Right renal cortex interstitium (tissue), 3 donors: Measurements from ENCODE around the gene NPW. TPM values are rescaled to one million over a fixed set of nuclear protein-coding genes. Genes with fewer than 3 reads are reported as not detected.
A peak's percentile ranks its signal among the peaks of the same experiment; 100 is the strongest.

Experiments used
- DNase-seq, 3 donors: peaks; one replicate each; pipeline ENCODE4 v3.0.0-alpha.2; 2013; ENCODE audit warnings: low read depth in 3 of 3, low spot score in 2 of 3
- polyA plus RNA-seq, 3 donors: library from polyadenylated mRNA; unstranded; fragments of 120-200 nt; gene quantifications; one replicate each; pipeline ENCODE4 v1.2.1, GENCODE V29; 2013; ENCODE audit not compliant: insufficient read length in 3 of 3

NPW gene
- 1 to 10 TPM; 1.7 to 6.0 (median 3.9) TPM for polyA plus RNA-seq

- DNase-seq = no peak
Measured at GRCh38 chr16:2019518-2019920, at the start of gene NPW. Gene NPW (plus strand): TSS chr16:2019785.

- DNase-seq = peak in 2 of 3 donors; percentile 83 to 86
Measured at GRCh38 chr16:1971796-1972489, 47.6 kb upstream of the NPW start, which contains the start of gene TBL3. Gene TBL3 (plus strand): TSS chr16:1972053. CDS start chr16:1972165, 112 bp downstream.

GRCh38 chr16:1972490-1972877 lies 47.1 kb upstream of the NPW start:
- no peak for DNase-seq

- no peak for DNase-seq
Measured at GRCh38 chr16:1973461-1974156, 46.0 kb upstream of the NPW start.

DNA sequence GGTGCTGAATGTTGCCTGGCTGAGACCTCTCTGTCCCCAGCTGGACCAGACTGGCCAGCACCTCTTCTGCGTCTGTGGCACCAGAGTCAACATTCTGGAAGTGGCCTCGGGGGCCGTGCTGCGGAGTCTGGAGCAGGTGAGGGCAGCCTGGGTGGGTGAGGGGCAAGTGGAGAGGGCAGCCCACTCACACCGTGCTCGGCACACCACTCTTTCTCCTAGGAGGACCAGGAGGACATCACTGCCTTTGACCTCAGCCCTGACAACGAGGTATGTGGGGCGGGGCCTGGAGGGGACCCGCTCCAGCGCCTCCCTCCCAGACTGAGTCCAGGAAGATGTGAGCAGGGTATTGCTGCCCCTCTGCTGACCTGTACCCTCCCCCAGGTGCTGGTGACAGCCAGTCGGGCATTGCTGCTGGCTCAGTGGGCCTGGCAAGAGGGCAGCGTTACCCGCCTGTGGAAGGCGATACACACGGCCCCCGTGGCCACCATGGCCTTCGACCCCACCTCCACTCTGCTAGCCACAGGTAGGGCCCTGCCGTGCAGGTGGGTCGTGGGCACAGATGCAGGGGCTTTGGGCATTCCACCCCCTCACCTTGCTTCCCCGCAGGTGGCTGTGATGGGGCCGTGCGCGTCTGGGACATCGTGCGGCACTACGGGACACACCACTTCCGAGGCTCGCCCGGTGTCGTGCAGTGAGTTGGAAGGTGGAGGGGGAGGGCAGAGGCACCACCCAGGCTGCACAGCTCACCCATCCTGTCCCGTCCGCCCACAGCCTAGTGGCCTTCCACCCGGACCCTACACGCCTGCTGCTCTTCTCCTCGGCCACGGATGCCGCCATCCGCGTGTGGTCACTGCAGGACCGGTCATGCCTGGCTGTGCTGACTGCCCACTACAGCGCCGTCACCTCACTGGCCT lies 45.2 kb upstream of the NPW start:
- DNase-seq = no peak

DNA sequence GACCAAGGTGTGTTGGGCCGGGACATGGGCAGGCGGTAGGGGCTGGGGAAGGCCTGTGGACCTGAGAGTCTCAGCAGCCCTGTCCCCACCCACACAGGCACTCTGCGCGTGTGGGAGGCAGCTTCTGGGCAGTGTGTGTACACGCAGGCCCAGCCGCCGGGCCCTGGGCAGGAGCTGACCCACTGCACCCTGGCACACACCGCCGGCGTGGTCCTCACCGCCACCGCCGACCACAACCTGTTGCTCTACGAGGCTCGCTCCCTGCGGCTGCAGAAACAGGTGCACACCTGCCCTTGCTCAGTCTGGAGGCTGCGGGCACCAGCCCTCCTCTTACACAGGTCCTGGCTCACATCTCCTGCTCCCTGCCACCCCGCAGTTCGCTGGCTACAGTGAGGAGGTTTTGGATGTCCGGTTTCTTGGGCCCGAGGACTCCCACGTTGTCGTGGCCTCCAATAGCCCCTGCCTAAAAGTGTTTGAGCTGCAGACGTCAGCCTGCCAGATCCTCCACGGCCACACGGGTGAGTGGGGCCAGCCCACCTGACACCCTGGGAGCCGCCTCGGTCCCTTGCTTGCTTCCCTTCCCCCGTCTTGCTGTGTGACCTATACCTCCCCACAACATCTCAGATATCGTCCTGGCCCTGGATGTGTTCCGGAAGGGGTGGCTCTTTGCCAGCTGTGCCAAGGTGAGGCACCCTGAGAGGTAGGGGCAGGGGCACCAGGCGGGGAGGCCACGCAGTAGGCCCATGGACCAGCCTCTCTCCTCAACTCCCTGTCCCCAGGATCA lies 44.0 kb upstream of the NPW start:
- DNase-seq = no peak

DNA sequence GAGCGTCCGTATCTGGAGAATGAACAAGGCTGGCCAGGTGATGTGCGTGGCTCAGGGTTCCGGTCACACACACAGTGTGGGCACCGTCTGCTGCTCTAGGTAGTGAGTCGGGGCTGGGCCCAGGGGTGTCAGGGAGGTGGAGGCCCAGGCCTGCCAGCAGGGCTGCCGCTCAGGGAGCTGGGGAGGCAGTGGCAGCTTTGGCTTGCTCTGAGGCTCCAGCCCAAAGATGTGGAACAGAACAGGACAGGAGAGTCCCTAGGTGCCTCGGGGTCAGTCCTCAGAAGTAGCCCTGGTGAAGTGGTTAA lies 43.4 kb upstream of the NPW start:
- no peak for DNase-seq

DNA sequence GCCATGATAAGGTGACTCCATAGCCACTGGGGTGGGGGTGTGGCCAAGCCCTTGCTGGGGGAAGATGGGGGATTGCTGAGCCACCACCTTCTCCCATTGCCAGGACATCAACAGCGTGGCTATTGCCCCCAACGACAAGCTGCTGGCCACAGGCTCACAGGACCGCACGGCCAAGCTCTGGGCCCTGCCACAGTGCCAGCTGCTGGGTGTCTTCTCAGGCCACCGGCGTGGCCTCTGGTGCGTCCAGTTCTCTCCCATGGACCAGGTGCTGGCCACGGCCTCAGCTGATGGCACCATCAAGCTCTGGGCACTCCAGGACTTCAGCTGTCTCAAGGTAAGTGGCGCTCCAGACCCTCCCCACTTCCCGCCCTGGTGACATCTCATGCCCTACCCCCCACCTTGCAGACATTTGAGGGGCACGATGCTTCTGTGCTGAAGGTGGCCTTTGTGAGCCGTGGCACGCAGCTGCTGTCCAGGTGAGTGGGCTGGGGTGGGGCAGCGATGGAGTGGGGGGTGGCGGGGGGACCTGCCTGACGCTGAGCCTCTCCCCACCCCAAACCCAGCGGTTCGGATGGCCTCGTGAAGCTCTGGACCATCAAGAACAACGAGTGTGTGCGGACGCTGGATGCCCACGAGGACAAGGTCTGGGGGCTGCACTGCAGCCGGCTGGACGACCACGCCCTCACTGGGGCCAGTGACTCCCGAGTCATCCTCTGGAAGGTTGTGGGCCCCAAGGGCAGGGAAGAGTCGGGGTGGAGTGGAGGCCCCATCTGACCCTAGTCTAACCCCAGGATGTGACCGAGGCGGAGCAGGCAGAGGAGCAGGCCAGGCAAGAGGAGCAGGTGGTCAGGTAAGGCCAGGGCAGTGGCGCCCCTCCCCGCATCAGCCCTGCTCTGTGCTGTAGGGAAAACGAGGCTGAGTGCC lies 42.4 kb upstream of the NPW start:
- DNase-seq = no peak

- no peak for DNase-seq
Measured at GRCh38 chr16:1977875-1978268, 41.7 kb upstream of the NPW start.

DNA sequence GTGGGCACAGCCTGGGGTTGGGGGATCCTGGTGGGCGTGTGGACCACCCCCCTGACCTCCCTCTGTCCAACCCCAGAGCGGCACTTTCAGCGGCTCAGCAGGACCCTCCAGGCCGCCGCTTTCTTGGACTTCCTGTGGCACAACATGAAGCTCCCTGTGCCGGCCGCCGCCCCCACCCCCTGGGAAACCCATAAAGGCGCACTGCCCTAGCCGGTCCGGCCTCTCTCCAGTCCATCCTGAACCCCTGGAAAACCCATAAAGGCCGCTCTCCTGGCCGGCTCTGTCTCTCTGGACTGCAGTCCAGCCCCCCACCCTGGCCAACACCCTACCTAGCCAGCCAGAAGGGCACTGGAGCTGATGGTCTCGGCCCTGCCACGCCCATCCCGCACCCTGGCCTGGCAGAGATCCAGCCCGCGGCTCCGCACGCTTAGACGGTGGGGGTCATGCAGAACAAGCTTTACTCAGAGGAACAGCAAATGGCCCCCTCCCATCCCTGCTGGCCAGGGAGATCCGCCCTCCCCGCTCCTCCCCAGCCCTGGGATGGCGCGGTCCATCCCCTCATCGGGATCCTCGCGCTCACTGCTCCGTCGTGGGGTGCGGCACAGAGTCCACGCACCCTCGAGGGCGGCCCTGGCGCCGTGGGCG lies 41.0 kb upstream of the NPW start:
- no peak for DNase-seq

- DNase-seq = no peak
Measured at GRCh38 chr16:1979271-1980029, 40.1 kb upstream of the NPW start.

DNA sequence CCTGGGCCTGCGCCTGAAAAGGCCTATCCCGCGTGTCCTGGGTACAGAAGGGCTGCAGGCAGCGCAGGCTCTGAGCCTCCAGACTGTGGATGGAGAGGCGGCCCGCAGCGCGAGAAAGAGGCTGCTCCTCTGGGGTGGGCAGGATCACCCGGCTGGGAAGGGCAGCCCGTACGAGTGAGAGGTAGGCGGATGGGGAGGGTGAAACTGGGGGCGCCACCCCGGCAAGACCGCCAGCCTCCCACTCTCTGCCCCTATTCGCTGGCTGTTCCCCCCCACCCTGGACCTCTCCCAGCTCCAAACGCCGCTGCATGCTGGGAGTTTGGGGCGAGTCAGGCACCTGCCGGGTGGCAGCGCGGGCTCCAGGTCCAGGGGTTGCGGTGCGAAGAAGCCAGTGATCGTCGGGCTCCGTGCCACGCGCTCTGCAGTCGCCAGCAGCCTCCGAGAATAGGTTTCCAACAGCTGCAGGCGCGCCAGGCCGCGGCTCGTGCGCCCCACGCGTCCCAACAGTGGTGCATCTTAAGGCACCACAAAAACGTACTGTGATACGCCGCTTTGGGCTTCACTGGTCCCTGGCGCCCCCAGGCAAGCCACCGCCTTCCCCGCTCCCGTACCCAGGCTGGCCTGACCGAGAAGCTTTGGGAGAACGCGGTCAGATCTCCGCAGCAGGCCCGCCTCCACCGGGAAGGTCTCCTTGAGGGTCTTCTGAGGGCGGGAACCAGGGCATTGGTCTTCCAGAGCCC lies 39.4 kb upstream of the NPW start:
- DNase-seq = no peak

DNA sequence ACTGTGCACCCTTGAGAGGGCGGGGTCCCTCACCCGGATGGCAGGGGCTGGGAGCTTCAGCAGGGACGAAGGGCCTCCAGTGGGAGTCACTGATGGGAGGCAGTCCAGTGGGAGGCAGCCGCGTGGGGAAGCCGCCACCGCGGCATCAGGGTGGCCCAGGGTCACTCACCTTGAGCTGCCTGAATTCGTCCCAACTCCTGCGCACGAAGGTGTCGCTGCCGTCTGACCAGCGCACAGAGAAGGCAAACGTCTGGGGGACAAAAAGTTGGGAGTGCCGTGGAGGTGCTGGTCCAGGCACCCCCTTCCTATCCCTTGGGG lies 38.9 kb upstream of the NPW start:
- DNase-seq = no peak

GRCh38 chr16:1981398-1981836 lies 38.2 kb upstream of the NPW start, which contains the start of gene NOXO1:
Gene NOXO1 (minus strand): TSS chr16:1981469. CDS start chr16:1981179, 290 bp downstream.
- DNase-seq = no peak

GRCh38 chr16:1982013-1982433 lies 37.6 kb upstream of the NPW start:
- no peak for DNase-seq

DNA sequence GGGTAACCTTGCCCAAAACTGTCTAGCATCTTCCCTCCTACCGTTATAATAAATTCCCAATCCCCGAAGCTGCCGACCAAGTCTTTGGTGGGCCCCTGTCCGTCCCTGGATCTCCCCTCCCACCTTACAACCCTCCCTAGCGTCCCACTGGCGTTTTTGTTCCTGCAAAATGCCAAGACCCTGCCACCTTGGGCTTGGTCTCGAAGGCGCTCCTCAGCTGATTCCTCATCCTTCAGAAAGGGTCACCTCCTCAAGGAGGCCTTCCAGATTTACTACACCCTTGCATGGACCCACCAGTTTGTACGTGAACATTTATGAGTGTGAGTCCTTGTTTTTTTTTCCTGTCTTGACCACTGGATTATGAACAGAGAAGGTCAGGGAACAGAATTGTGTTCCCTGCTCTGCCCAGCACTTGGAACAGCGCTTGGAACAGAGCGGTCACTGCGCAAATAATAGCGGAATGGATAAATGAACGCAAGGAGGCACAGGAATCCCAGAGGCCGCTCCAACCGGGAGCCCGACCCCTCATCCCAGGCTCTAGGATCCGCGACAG lies 36.5 kb upstream of the NPW start:
- DNase-seq = no peak
